B cell (primary cell): Measurements from ENCODE around the gene RNF11.

Experiments
- EZH2 ChIP-seq: IDR thresholded peaks from 2 replicates; pipeline ENCODE4 v1.6.1; 2012; ENCODE audit warnings: borderline replicate concordance, low read depth, mild to moderate bottlenecking, moderate library complexity, low read length; ENCODE audit not compliant: insufficient read depth, poor library complexity, severe bottlenecking
- TF ChIP-seq, protein P1 (sequence below): fragments of 200-600 bp; IDR thresholded peaks from one replicate; pipeline ENCODE4 v1.8.0; 2022; ENCODE audit warnings: antibody characterized with exemption, mild to moderate bottlenecking

GRCh38 chr1:51222809-51223208 is 13.3 kb upstream of the RNF11 start:
- TF ChIP-seq, protein P1, sequence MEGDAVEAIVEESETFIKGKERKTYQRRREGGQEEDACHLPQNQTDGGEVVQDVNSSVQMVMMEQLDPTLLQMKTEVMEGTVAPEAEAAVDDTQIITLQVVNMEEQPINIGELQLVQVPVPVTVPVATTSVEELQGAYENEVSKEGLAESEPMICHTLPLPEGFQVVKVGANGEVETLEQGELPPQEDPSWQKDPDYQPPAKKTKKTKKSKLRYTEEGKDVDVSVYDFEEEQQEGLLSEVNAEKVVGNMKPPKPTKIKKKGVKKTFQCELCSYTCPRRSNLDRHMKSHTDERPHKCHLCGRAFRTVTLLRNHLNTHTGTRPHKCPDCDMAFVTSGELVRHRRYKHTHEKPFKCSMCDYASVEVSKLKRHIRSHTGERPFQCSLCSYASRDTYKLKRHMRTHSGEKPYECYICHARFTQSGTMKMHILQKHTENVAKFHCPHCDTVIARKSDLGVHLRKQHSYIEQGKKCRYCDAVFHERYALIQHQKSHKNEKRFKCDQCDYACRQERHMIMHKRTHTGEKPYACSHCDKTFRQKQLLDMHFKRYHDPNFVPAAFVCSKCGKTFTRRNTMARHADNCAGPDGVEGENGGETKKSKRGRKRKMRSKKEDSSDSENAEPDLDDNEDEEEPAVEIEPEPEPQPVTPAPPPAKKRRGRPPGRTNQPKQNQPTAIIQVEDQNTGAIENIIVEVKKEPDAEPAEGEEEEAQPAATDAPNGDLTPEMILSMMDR = no peak
- TF ChIP-seq EZH2 = no peak
